Measurements from ENCODE around the gene SCN1A.
A peak's percentile ranks its signal among the peaks of the same experiment; 100 is the strongest.

GRCh38 chr2:166090346-166090745, 37.5 kb downstream of the SCN1A start:
- no peak for TF ChIP-seq POLR2A (IDR thresholded peaks at IDR 0.05; ENCODE audit: low read depth, low read length)
- TF ChIP-seq RCOR1 (IDR thresholded peaks at IDR 0.05; ENCODE audit: insufficient replicate concordance, low read length), result no peak
- TF ChIP-seq CHD1 (IDR thresholded peaks at IDR 0.05; ENCODE audit: low read depth, low read length), result no peak
- TF ChIP-seq CTCF (conservative IDR thresholded peaks at IDR 0.05; ENCODE audit: low read depth, low read length), result no peak
- no peak for TF ChIP-seq MAFK (IDR thresholded peaks at IDR 0.05; ENCODE audit: low read depth, low read length)
- TF ChIP-seq NFE2L2 (IDR thresholded peaks at IDR 0.05; ENCODE audit: low read depth, low read length), result no peak
- no peak for TF ChIP-seq RAD21 (IDR thresholded peaks at IDR 0.05; ENCODE audit: low read length)
- no peak for TF ChIP-seq BHLHE40 (IDR thresholded peaks at IDR 0.05; ENCODE audit: low read depth, low read length)
- no peak for TF ChIP-seq MXI1 (IDR thresholded peaks at IDR 0.05; ENCODE audit: borderline replicate concordance, low read depth, low read length)
- TF ChIP-seq USF2 (IDR thresholded peaks at IDR 0.05; ENCODE audit: low read depth, low read length), result no peak
- no peak for TF ChIP-seq MAZ (IDR thresholded peaks at IDR 0.05; ENCODE audit: borderline replicate concordance, low read depth, low read length)
- TF ChIP-seq RFX5 (IDR thresholded peaks at IDR 0.05; ENCODE audit: low read depth, low read length), result no peak
- TF ChIP-seq CEBPB (IDR thresholded peaks at IDR 0.05; ENCODE audit: low read depth, low read length), result peak; percentile 87
- TF ChIP-seq ELK1 (IDR thresholded peaks at IDR 0.05; ENCODE audit: borderline replicate concordance, low read depth, low read length), result no peak
